Measurements from ENCODE around the gene RND3.

DNA sequence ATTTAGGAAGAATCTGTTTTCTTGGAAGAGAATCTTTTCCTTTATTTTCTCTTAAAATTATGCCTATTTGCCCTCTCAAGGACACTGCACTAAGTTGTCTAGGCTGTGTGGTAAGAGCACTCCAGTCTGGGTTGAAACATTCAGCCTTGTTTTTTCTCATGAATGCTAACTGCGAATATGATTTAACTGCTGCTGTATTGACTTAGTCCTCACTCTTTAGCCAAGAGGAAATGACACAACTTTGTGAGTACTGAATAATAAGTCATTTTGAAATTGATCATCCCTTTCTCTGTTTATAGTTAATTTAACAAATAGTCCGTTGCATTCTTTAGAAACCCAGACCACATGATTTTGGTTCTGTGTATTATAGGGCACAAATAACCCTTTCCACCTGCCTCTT, 4.5 kb upstream of the RND3 start:
- TF ChIP-seq, protein P1, sequence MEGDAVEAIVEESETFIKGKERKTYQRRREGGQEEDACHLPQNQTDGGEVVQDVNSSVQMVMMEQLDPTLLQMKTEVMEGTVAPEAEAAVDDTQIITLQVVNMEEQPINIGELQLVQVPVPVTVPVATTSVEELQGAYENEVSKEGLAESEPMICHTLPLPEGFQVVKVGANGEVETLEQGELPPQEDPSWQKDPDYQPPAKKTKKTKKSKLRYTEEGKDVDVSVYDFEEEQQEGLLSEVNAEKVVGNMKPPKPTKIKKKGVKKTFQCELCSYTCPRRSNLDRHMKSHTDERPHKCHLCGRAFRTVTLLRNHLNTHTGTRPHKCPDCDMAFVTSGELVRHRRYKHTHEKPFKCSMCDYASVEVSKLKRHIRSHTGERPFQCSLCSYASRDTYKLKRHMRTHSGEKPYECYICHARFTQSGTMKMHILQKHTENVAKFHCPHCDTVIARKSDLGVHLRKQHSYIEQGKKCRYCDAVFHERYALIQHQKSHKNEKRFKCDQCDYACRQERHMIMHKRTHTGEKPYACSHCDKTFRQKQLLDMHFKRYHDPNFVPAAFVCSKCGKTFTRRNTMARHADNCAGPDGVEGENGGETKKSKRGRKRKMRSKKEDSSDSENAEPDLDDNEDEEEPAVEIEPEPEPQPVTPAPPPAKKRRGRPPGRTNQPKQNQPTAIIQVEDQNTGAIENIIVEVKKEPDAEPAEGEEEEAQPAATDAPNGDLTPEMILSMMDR (IDR thresholded peaks at IDR 0.05 in 4 of 5, conservative IDR thresholded peaks at IDR 0.05 in 1 of 5) = no peak
- no peak for TF ChIP-seq POLR2A (IDR thresholded peaks at IDR 0.05)

Data from gastrocnemius medialis (tissue), 4 donors.